HL-60 (cell line): ENCODE results near the gene SUOX.

ENCODE experiments used
- DNase-seq, 2 experiments: peaks; one replicate each; pipeline ENCODE4 v3.0.0-alpha.2; 2010 to 2020; ENCODE audit warnings: low read depth in 1 of 2, low spot score in 1 of 2
- H3K27ac ChIP-seq: fragments of 250-450 bp; sonication (Bioruptor Pico); replicated peaks from 2 replicates; pipeline ENCODE4 v1.5.1; 2020; ENCODE audit warnings: mild to moderate bottlenecking, moderate library complexity
- H3K27me3 ChIP-seq: fragments of 250-450 bp; sonication (Bioruptor Pico); 2 replicates; pipeline ENCODE4 v1.5.1; 2021; ENCODE audit warnings: mild to moderate bottlenecking, moderate library complexity; ENCODE audit not compliant: insufficient read depth, poor library complexity, severe bottlenecking
- H3K4me3 ChIP-seq: replicated peaks from 2 replicates; pipeline ENCODE4 v1.5.1; 2011; ENCODE audit warnings: mild to moderate bottlenecking, control low read depth, low read length; ENCODE audit not compliant: insufficient read depth
- GABPA ChIP-seq: IDR thresholded peaks from 2 replicates; pipeline ENCODE4 v1.6.1; 2012; ENCODE audit warnings: low read depth
- POLR2AphosphoS5 ChIP-seq: IDR thresholded peaks from 2 replicates; pipeline ENCODE4 v1.6.1; 2012; ENCODE audit warnings: low read depth
- SPI1 ChIP-seq: IDR thresholded peaks from 2 replicates; pipeline ENCODE4 v1.6.1; 2012; ENCODE audit warnings: low read depth, mild to moderate bottlenecking, borderline replicate concordance
- TF ChIP-seq, protein P1 (sequence below): IDR thresholded peaks from one replicate; pipeline ENCODE4 v1.5.1; 2011; ENCODE audit warnings: low read length, control low read depth, inconsistent platforms; ENCODE audit not compliant: insufficient read depth
- TF ChIP-seq, protein P2 (sequence below): IDR thresholded peaks from 2 replicates; pipeline ENCODE4 v1.6.1; 2012; ENCODE audit warnings: low read depth; ENCODE audit not compliant: insufficient replicate concordance

Gene SUOX

DNA sequence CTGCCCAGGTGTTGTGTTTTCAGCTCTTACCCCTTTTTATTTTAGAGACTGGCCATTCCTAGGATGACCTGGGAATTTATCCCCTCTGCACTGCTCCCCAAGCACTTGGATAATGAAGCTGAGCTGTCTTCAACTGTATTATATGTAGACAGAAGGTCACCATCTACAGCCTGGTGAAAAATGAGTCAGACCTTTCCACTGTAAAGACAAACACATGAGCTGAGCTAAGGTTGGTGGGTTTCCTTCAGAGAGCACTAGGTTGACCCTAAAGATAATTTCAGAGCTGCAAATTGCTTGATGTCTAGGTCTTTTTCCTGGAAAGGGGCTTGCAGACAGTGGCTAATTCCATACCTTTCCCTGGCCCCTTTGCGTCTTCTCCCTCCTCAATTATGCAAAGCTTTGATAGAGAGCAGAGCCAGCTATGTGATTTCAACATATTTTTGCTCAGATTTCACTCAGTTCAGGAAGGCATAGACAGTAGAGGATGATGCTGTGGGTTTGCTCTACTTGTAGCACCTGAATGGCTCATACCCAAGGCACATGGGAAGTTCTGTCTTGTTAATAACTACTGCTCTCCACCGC lies 14.5 kb downstream of the SUOX start:
- Histone ChIP-seq H3K4me3 (no peak overlapping the region), H3K27ac (no peak overlapping the region), H3K27me3 (no peaks in the 10 kb centered on the region)
- DNase-seq = no peak
- TF ChIP-seq GABPA (no peak), POLR2AphosphoS5 (no peak)
- TF ChIP-seq, protein P1, sequence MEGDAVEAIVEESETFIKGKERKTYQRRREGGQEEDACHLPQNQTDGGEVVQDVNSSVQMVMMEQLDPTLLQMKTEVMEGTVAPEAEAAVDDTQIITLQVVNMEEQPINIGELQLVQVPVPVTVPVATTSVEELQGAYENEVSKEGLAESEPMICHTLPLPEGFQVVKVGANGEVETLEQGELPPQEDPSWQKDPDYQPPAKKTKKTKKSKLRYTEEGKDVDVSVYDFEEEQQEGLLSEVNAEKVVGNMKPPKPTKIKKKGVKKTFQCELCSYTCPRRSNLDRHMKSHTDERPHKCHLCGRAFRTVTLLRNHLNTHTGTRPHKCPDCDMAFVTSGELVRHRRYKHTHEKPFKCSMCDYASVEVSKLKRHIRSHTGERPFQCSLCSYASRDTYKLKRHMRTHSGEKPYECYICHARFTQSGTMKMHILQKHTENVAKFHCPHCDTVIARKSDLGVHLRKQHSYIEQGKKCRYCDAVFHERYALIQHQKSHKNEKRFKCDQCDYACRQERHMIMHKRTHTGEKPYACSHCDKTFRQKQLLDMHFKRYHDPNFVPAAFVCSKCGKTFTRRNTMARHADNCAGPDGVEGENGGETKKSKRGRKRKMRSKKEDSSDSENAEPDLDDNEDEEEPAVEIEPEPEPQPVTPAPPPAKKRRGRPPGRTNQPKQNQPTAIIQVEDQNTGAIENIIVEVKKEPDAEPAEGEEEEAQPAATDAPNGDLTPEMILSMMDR = no peak
- TF ChIP-seq, protein P2, sequence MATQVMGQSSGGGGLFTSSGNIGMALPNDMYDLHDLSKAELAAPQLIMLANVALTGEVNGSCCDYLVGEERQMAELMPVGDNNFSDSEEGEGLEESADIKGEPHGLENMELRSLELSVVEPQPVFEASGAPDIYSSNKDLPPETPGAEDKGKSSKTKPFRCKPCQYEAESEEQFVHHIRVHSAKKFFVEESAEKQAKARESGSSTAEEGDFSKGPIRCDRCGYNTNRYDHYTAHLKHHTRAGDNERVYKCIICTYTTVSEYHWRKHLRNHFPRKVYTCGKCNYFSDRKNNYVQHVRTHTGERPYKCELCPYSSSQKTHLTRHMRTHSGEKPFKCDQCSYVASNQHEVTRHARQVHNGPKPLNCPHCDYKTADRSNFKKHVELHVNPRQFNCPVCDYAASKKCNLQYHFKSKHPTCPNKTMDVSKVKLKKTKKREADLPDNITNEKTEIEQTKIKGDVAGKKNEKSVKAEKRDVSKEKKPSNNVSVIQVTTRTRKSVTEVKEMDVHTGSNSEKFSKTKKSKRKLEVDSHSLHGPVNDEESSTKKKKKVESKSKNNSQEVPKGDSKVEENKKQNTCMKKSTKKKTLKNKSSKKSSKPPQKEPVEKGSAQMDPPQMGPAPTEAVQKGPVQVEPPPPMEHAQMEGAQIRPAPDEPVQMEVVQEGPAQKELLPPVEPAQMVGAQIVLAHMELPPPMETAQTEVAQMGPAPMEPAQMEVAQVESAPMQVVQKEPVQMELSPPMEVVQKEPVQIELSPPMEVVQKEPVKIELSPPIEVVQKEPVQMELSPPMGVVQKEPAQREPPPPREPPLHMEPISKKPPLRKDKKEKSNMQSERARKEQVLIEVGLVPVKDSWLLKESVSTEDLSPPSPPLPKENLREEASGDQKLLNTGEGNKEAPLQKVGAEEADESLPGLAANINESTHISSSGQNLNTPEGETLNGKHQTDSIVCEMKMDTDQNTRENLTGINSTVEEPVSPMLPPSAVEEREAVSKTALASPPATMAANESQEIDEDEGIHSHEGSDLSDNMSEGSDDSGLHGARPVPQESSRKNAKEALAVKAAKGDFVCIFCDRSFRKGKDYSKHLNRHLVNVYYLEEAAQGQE = no peak

DNA sequence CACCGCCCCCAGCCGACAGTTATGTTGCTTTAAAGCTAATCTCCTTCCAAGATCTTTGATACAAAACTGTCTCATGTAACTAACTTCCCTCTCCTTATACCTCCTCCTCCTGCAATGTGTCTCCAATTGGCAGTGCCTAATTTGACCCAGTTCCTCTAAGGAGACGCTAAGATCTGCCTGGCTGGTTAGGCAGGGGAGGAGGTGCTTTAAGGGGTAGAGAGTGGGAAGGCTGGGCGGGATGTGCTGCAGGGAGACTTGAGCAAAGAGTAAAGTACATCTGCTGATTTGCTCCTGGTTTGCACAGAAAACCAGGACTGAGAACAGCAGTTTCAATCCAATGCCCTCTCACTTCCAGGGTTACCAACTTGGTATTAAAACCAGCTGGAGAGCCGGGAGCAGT lies 16.4 kb downstream of the SUOX start:
- Histone ChIP-seq H3K27me3 (no peaks in the 10 kb centered on the region), H3K27ac (no peak overlapping the region), H3K4me3 (no peak overlapping the region)
- TF ChIP-seq GABPA (no peak), POLR2AphosphoS5 (no peak)
- DNase-seq = peak in 1 of 2 experiments; percentile 17

DNA sequence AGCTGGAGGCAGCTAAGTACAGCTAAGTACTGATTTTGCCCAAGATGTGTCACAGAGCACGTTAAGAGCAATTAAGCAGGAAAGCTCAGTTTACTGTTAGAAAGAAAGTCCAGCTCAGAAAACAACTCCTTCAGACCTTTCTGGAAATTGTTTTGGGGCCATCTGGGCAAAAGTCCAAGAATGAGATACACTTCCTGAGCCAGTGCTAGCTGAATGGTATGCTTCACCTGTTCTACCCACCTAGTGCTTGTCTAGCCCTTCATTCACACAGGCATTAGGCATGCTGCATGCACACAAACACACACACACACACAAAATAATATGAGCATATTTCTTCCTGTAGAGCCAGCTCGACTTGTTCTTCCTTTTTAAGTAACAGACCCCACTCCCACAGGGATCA lies 17.1 kb downstream of the SUOX start:
- H3K27me3 ChIP-seq = no peaks in the 10 kb centered on the region
- TF ChIP-seq, protein P2 = no peak
- TF ChIP-seq GABPA (no peak), POLR2AphosphoS5 (no peak)
- TF ChIP-seq, protein P1 = no peak
- H3K4me3 ChIP-seq = no peak overlapping the region
- no peak overlapping the region for H3K27ac ChIP-seq
- DNase-seq = no peak

DNA sequence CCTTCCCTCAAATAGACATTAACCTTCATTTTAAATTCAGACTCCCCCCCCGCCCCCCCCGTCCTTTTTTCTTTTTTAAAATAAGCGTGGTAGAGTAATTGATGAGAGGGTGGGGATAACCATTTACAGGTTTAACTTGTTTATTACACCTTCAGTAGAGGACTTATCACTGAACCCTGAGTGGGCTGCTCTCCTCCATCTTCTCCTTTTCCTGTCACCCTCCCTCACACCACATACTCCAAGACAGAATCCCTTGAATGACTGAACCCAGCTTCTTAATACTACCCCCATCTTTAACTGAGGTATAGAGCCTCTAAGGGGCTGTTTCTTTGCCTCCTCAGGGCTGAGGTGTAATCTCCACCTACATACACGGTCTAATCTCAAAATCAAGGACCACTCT lies 20.1 kb downstream of the SUOX start:
- TF ChIP-seq GABPA (no peak), POLR2AphosphoS5 (no peak), SPI1 (no peak)
- TF ChIP-seq, protein P2 = no peak
- TF ChIP-seq, protein P1 = no peak
- H3K27ac ChIP-seq = no peak overlapping the region
- no peak overlapping the region for H3K4me3 ChIP-seq
- DNase-seq = no peak
- H3K27me3 ChIP-seq = no peaks in the 10 kb centered on the region
